Suprapubic skin (tissue), 4 donors: ENCODE data around the gene DERA.

Source experiments
- CTCF ChIP-seq, 2 donors: fragments of 200-600 bp in 1 of 2; fragments of 450-650 bp in 1 of 2; sonication (generic) in 1 of 2; IDR thresholded peaks; one replicate each; pipeline ENCODE4 v1.5.1; 2016 to 2019; ENCODE audit warnings: antibody characterized with exemption in 2 of 2, mild to moderate bottlenecking in 1 of 2, moderate library complexity in 1 of 2
- POLR2A ChIP-seq, 2 donors: fragments of 450-650 bp; IDR thresholded peaks; one replicate each; pipeline ENCODE4 v1.6.1; 2017; ENCODE audit warnings: antibody characterized with exemption in 2 of 2, mild to moderate bottlenecking in 2 of 2, moderate library complexity in 2 of 2
- POLR2AphosphoS5 ChIP-seq, 3 donors: sonication (generic); formaldehyde crosslinking; IDR thresholded peaks; one replicate each; pipeline ENCODE4 v1.6.1; 2017; ENCODE audit warnings: antibody characterized with exemption in 3 of 3

GRCh38 chr12:16016748-16017147 lies 105.6 kb downstream of the DERA start:
- no peak for TF ChIP-seq CTCF (IDR thresholded peaks at IDR 0.05)
- no peak for TF ChIP-seq POLR2A (IDR thresholded peaks at IDR 0.05)
- TF ChIP-seq POLR2AphosphoS5 (IDR thresholded peaks at IDR 0.05), result no peak
